ELF-1 (cell line): ENCODE data around the gene TECPR2.
"Not testable (repeated sequence)": the region's sequence is repeated elsewhere in the genome, so short reads cannot be mapped to it uniquely, and the experiment has no call there.

ENCODE experiments used
- DNase-seq: peaks from one replicate; pipeline ENCODE4 v3.0.0-alpha.2; 2016; ENCODE audit warnings: low read depth, low spot score

Gene TECPR2, protein sequence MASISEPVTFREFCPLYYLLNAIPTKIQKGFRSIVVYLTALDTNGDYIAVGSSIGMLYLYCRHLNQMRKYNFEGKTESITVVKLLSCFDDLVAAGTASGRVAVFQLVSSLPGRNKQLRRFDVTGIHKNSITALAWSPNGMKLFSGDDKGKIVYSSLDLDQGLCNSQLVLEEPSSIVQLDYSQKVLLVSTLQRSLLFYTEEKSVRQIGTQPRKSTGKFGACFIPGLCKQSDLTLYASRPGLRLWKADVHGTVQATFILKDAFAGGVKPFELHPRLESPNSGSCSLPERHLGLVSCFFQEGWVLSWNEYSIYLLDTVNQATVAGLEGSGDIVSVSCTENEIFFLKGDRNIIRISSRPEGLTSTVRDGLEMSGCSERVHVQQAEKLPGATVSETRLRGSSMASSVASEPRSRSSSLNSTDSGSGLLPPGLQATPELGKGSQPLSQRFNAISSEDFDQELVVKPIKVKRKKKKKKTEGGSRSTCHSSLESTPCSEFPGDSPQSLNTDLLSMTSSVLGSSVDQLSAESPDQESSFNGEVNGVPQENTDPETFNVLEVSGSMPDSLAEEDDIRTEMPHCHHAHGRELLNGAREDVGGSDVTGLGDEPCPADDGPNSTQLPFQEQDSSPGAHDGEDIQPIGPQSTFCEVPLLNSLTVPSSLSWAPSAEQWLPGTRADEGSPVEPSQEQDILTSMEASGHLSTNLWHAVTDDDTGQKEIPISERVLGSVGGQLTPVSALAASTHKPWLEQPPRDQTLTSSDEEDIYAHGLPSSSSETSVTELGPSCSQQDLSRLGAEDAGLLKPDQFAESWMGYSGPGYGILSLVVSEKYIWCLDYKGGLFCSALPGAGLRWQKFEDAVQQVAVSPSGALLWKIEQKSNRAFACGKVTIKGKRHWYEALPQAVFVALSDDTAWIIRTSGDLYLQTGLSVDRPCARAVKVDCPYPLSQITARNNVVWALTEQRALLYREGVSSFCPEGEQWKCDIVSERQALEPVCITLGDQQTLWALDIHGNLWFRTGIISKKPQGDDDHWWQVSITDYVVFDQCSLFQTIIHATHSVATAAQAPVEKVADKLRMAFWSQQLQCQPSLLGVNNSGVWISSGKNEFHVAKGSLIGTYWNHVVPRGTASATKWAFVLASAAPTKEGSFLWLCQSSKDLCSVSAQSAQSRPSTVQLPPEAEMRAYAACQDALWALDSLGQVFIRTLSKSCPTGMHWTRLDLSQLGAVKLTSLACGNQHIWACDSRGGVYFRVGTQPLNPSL (N-terminal part only)

DNA sequence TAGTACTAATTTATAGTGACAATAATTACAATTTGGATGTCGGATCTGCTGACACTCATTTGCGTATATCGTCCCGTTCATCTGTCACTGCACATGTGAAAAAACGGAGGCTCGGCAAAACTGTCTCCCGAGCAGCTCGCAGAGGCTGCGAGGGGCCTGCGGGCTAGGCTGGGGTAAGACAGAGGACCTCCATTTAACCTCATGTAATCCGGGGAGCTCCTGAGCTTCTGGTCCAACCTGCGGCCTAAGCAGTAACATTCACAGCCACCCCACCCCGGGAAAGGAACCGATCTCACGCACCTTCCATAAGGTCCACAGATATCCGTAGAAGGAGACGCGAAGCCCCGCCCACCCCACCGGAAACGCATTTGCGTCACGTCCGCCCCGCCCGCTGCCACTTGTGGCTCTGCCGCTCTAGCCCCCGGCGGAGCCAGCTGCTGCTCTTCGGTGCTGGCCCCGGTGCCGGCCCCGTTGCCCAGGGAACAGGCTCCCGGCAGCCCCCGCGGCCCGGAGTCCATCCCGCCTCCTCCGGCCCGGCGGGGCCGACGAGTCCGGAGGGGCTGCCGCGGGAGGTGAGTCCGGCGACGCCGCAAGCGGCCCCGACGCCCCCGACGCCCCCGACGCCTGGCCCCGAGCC, at the start of gene TECPR2, which contains the start of gene CINP:
Gene TECPR2, plus strand, starts transcription at position 397 of the 637 bp plus-strand sequence. CDS start 13,781 bp downstream, outside the sequence.
Gene CINP, minus strand, starts transcription at position 346 of the 637 bp plus-strand sequence. Its CDS starts 39 bp downstream, at position 307.
- DNase-seq = peak; percentile 92

DNA sequence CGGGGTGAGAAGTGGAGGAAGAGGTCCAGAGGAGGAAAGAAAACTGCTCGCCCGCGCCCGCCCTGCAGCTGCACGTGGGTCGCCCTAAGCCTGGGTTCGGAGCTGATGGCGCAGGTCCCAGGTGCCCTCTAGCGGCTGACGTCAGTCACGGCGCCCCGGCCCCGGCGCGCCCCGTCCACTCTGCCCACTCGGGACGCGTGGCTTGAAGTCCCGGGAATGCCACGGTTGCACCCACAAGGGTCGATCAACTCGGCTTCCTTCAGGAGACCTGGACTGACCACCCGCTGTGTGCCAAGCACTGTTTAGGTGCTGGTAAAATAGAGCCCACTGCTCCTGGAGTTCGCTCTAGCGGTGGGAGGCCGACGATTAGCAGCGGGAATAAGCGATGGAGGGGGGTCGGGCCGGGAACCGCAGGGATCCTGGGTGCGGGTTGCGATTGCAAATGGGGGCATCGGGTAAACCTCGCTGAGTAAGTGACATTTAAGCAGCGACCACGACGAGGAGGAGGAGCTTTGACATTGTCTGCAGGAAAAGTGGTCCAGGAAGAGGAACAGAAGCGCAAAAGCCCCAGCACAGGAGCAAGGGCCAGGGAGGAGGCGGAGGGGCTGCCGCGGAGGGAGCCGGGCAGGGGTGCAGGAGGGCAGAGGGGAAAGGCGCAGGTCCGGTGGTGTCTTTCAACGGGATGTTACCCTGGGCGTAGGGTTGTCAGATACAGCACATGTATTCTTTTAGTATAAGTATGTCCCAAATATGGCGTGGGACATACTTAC, 48.3 kb upstream of the TECPR2 start:
- DNase-seq = peak; percentile 91

DNA sequence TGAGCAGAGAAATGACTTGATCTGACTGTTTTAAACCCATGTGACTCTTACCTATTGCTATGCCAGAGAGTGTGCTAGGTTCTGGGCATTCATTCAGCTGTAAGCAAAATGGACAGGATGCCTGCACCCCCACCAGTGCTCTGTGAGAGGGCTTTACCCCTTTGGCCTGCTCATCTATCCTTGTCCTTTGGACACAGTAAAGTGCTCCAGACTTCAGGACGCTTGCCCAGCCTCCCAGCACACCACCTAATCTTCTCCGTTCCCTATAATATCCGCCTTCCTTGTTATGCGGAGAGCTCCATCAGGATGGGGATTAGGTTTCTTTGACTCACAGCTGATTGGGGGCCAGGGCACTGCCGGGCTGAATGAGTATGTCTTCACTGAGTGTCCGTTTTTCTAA, 47.6 kb upstream of the TECPR2 start:
- peak; percentile 23 for DNase-seq

DNA sequence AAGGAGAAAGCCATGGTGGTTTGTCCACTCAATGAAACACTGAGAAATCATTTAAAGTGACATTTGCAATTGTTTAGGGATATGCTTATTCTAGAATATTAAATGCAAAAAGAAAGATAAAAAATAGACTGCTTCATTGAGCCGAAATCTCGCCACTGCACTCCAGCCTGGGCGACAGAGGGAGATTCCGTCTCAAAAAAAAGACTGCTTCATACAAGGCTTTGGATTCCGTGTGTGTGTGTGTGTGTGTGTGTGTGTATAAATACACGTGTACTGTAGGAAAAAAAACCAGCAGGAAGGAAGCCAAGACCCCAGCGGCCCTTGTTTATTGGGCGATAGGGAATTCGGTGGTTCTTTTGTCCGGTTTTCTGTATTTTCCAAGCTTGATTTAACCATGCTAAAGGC, 46.4 kb upstream of the TECPR2 start:
- DNase-seq = no peak

DNA sequence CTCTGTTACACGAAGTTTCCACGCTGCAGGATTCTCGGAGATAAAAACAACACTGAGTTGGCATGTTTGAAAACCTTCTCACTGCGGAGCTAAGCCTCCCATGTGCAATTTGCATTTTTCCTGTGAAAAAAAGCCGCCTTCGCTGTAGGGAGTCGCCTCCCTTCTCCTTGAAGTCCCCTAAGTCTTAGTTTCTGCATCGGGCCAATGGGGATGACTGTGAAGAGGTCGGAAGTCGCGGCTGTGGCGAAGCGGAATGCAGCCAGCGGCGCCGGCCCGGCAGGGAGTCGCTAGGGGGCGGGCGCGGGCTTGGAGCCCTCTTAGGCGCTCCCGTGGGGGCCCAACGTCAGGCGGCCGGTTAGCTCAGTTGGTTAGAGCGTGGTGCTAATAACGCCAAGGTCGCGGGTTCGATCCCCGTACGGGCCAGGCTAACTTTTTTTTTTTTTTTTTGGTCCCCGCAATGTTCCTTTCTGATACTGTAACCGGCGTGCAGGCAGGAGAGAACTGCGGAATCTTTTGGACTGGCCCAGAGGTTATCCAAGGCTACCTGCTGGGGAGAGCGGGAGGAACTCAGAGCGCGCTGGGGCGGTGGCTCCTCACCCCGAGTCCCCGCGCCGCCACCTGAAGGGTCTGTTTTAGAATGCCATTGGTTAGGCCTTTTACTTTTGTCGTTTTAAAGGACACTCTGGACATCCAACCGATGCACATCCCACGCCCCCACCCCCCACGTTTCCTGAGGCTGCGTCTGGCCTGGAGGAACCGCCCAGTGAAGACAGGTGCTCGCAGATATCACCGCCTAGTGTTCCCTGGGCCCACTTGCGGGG, 45.8 kb upstream of the TECPR2 start:
- DNase-seq = peak; percentile 97

DNA sequence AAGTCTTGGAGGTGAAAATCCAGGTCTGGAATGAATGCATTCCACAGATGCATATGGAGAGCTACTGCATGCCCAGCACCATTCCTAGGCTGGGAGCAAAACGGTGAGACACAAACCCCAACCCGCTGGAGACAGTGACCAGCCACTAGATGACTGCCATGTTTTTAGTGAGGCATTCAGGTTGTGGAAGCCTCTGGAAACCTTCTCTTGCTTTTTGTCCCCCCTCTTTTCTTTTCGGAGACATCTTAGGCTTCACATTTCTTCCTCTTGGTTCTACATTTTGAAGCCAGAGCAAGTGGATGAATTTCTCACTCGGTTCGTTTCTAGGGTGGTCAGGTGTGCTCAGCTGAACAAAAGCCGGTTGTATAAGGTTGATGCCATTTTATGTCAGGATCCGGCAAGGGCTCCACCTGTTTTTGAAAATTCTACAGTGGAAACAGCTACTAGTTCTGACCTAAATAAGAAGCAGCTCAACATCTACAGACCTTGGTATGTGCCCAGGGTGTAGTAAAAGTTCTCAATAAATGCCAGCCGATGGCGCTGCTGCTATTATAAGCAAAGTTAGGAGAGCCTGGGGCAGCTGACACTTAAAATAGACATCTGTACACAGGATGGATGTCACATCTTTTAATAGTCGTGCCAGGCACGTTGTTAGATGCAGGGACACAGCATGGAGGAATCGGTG, 45.0 kb upstream of the TECPR2 start:
- DNase-seq = no peak

DNA sequence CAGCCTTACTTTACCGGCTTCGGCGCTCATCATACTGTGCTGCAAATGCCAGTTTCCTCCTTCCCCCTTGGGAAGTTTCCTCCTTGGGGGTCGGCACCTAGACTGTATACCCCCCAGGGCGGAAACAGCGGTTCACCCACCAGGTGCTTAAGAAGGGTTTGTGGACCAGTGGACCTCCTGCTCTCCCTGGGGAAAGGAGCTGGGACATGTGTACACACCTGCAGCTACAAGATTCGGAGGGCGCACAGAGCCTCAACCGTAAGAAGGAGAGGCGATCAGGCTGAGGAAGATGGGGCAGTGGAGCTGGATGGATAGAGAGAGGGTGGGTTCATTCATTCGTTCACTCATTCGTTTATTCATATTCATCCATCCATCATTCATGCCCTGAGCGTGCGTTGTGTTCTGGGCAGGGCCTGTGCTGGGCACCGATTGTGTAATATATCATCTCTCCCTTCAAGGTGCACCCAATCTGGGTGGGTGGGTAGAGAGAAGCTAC, 43.9 kb upstream of the TECPR2 start:
- no peak for DNase-seq

DNA sequence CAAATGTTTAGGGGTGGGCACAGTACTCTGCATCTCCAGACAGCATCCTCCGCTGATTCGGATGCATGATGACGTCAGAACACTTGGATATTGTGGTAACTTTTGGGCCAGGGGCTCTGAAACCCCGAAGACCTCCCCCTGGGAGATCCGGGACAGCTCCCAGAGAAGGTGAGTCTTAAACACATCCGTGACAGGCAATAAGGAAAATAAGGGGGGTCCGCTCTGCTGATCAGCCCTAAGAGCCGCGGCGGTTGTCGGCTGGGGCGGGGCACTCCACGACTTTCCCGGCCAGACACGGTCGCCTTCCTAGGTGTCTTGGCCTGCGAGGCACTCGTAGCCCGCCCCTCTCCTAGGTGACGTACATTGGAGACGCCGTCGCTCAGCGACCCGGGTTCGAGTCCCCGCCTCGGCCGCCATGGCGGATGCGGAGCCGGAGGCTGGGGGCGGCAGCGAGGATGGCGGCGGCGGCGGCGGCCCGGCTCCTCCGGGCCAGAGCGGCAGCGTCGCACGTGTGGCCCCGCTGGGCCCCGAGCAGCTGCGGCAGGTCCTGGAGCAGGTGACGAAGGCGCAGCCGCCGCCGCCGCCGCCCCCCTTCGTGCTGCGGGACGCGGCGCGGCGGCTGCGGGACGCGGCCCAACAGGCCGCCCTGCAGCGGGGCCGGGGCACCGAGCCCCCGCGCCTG, 43.2 kb upstream of the TECPR2 start, which contains the start of gene ZNF839:
Gene ZNF839, plus strand, starts transcription at position 396 of the 682 bp plus-strand sequence. Its CDS starts 20 bp downstream, at position 416.
- peak; percentile 89 for DNase-seq

DNA sequence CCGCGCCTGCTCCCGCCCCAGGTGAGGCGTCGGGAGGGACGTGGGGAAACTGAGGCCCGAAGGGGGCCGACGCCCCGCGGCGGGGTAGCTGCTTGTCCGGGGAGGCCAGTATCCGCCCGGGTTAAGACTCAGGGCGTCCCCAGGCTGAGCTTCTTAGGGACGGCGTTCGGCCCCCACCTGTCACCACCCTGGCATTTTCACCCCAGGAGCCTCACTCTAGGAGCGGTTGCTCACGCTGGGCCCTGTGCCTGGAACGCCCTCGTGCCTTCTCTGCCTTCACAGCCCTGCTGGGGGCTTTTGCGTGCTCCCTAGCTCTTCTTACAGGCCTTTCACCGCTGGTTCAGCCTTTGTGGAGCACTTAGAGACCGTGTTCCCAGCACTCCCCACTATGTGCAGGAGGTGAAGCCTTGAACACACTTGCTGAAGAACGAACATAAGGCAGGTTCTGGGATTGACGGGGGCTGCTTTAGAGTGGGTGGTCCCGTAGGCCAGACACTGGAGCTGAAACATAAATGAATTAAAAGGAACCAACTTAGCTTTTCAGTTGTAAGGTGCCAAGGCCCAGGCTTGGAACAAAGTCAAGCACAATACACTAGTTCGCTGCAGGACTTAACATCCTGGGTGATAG, 42.6 kb upstream of the TECPR2 start:
- peak; percentile 49 for DNase-seq

DNA sequence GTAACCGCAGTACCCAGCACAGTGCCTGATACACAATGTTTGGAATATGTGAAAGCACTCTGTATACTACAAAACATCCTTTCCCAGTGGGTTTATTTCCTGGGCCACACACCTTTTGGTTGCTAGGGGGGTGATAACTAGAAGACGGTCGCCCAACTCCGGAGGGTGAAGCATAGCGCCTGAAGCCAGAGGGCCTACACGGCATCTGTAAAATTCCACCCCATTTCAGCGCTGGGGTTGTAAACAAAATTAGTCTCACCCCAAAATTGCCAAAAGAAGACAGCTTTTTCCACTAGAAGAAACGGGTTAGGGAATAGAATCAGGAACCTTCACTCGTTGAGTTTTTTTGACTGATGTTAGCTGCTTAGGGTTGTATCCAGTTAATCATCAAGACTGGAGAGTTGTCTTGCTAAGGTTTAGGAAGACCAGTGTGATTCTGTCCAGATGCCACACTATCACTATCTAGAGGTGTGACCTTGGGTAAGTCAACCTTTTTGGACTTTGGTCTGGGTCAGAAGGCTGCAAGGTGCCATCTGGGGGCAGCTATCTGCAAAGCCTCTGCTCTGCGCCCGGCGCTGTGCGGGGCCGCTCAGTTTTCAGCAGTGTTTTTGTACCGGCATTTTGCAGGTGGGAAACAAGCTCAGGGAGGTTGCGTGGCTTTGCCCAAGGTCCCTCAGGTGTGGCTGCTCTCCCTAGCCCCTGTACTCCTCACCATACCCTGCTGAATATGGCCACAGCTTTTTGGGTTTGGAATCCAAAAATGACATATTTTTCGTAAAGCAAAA, 41.9 kb upstream of the TECPR2 start:
- no peak for DNase-seq

DNA sequence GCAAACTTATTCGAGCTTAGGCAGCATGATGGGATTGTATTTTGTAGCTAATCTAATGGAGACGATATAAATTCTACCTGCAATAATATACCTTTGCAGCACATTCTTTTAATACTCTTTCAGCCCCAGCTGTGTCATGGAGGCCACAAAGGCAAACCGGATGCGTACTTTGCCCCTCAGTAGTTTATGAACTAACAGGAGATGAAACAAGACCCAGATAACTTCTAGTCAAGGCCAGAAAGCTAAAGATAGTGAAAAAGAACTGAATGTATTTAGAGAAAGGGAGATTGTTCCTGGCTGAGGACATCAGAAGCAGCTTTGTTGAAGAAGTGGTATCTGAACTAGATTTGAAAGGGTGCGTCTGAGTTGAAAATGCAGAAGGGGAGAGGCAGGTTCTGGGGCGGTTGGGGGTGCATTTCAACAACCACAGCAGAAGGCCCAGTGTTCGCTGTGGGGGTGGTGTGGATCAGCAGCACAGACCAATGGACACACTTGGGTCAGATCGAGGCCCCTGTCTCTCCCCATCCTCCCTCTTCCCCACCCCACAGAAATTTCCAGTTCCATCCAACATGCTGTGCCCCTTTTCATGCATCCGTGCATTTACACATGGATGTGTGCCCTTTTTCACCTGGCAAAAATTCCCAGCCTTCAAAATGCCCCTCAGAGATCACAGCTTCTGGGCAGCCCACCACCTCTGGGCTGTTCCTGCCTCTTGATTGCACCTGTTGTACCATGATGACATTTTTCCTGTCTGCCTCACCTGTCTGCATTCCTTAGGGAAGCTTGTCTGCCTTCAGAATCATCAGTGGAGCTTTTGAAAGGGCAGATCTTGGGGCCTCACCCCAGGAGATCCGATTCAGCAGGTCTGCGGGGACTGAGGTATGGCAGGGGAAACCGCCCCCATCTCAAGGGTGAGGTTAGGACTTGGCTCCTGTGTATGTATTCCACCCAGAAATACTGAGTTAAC, 41.0 kb upstream of the TECPR2 start:
- DNase-seq = no peak

DNA sequence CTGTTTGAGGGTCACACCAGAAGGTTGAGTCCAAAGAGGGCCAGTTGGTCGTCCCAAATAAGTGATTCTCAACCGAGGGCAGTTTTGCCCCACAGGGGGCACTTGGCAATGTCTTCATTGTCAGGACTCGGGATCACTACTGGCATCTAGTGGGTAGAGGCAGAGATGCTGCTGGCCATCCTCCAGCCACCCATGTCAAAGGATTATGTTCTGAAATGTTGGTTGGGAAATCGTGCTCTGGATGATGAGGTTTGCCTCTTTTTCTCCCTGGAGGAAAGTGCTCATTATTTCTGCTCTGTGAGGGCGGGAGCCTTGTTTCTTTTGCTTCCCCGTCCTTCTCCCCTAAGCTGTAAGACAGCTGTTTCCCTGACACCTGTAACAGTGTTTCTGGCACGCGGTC, 39.6 kb upstream of the TECPR2 start:
- peak; percentile 35 for DNase-seq

DNA sequence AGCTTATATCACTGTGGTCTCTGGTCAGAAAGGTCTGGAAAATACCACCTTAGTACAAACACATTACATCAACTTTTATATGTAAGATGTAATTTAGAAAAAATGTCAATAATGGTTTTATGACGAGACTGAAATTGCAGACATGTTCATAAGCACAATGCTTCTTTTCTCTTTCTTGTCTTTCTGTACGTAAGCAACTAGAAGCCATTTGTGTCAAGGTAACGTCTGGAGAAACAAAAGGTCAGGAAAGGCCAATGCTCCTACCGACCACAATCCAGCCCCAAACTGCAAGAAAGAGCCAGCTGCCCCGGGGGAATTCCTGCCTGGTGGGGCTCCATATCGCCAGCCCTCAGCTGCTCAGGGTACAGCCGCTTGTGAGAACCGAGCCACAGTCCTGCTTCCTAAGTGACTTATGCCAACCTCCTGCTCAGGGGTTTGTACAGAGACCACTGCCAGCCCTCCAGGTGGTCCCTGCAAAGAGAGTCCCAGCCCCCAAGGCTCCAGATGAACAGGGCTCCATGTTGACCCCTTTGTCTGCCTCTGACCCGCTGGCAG, 36.9 kb upstream of the TECPR2 start:
- peak; percentile 91 for DNase-seq

DNA sequence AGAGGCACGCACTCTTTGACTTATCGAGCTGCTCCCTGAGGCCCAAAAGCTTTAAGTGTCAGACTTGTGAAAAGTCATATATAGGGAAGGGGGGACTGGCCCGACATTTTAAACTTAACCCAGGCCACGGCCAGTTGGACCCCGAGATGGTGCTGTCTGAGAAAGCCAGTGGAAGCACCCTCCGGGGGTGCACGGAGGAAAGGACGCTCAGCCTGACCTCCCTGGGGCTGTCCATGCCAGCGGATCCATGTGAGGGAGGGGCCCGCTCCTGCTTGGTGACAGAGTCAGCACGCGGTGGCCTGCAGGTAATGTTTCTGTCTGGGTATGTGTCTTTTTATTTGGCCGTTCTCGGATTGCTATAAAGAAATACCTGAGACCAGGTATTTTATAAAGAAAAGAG, 36.2 kb upstream of the TECPR2 start:
- no peak for DNase-seq

DNA sequence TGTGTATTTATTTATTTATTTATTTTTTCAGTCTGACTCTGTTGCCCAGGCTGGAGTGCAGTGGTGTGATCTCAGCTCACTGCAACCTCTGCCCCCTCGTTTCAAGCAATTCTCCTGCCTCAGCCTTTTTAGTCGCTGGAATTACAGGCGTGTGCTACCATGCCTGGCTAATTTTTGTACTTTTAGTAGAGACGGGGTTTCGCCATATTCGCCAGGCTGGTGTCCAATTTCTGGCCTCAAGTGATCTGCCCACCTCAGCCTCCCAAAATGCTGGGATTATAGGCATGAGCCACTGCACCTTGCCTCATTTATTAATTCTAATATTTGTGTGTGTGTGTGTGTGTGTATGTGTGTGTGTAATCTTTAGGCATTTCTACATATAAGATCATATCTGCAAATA, 33.4 kb upstream of the TECPR2 start:
- DNase-seq = not testable (repeated sequence)
